Activated naive CD8-positive, alpha-beta T cell treated with anti-CD3 and anti-CD28 coated beads, Interleukin-2, amount 10 ng/mL, durations not matched to agents 7 days and 5 days (primary cell): ENCODE results near the gene PPP2R5C. TPM values are rescaled to one million over a fixed set of nuclear protein-coding genes. Genes with fewer than 3 reads are reported as not detected.
"Not testable (repeated sequence)": the region's sequence is repeated elsewhere in the genome, so short reads cannot be mapped to it uniquely, and the experiment has no call there.

Experiments
- ATAC-seq: fragments of 150-1000 bp; cut with Tn5 transposase; one replicate; pipeline ENCODE4 v1.10.0; 2021; ENCODE audit warnings: low read depth, moderate library complexity
- POLR2A ChIA-PET: fragments of 350-600 bp; sonication (Branson Sonifier 250); formaldehyde crosslinking; loops from one replicate; lab custom pipeline; 2021; ENCODE audit warnings: antibody characterized with exemption; lab: Charles Lee
- DNase-seq: peaks from one replicate; pipeline ENCODE4 v3.0.0; 2021
- H3K27ac Mint-ChIP-seq: one replicate; pipeline ENCODE4 v1.8.0; 2022; ENCODE audit warnings: mild to moderate bottlenecking, mixed read lengths
- H3K27me3 Mint-ChIP-seq: one replicate; pipeline ENCODE4 v1.8.0; 2022; ENCODE audit warnings: mild to moderate bottlenecking, moderate library complexity, mixed read lengths
- H3K36me3 Mint-ChIP-seq: one replicate; pipeline ENCODE4 v1.8.0; 2021; ENCODE audit warnings: mild to moderate bottlenecking, mixed read lengths
- H3K4me1 Mint-ChIP-seq: one replicate; pipeline ENCODE4 v1.8.0; 2021; ENCODE audit warnings: mixed read lengths
- H3K4me3 Mint-ChIP-seq: one replicate; pipeline ENCODE4 v1.8.0; 2022; ENCODE audit warnings: mild to moderate bottlenecking, moderate library complexity, mixed read lengths
- H3K9me3 Mint-ChIP-seq: one replicate; pipeline ENCODE4 v1.8.0; 2021; ENCODE audit warnings: mixed read lengths
- total RNA-seq, 2 experiments: library from RNA; stranded (reverse); gene quantifications; one replicate each; pipeline ENCODE4 v1.2.3, GENCODE V29; 2021

Gene PPP2R5C
- total RNA-seq, 2 experiments from 2014 or later: 369 to 382 TPM

DNA sequence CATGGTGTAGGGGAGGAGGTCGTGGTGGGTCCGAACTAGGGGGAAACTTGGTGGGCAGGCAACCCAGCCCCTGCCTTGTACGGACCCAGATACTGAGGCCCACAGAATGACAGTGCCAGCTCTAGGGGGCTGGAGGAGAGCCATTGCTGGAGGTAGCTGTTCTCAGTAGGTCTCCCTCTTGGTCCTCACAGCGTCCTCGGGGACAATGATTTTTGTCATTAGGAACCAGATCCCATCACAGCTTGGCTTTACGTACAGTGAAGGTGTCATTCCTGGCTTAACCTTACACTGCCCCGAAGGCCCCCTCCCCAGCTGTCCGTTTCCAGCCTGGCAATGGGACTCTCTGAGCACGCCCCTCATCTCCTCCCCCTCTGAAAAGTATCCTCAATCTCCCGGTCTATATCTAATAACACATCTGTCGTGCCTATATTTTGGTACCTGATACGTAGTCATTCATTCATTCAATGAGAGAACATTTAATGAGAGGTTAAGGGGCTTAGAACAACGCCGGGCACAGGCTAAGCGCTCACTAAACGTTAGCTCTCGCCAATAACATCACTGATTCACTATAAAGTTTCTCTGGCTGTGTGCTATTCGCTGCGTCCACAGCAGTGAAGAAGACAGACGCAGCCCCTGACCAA lies 202.3 kb downstream of the PPP2R5C start:
- ATAC-seq (no peak), DNase-seq (no peak)
- peaks cover 40% of the 10 kb centered on the region for H3K4me1 Mint-ChIP-seq
- H3K9me3 Mint-ChIP-seq: no peaks in the 10 kb centered on the region
- H3K4me3 Mint-ChIP-seq: peak overlapping the region; percentile 75
- peaks cover 5% of the 10 kb centered on the region for H3K36me3 Mint-ChIP-seq
- POLR2A ChIA-PET: interaction anchor here (1.1 to 3.0 kb wide), 3 partner anchors 16 to 561 kb away, joined by 3 to 18 read pairs (median 11); no protein-coding TSS in a partner anchor
- no peak overlapping the region for H3K27ac Mint-ChIP-seq
- H3K27me3 Mint-ChIP-seq: no peaks in the 10 kb centered on the region

- peak; percentile 98 for DNase-seq
- Mint-ChIP-seq H3K27ac (peak within 1 kb of the TSS; percentile 91), H3K4me1 (peaks cover 44% of the 10 kb centered on the region), H3K9me3 (no peaks in the 10 kb centered on the region), H3K4me3 (peak within 1 kb of the TSS; percentile 93), H3K36me3 (peaks cover 8% of the 10 kb centered on the region), H3K27me3 (no peaks in the 10 kb centered on the region)
- POLR2A ChIA-PET: interaction anchor here (1.1 to 3.0 kb wide), 6 partner anchors 16 to 561 kb away, joined by 3 to 18 read pairs (median 5); no protein-coding TSS in a partner anchor
- ATAC-seq: peak; percentile 84
These were observed 203.0 kb downstream of the PPP2R5C start, which contains the start of gene DYNC1H1 for GRCh38 chr14:101964297-101965180. Gene DYNC1H1, plus strand, starts transcription at chr14:101964573. Its CDS starts 119 bp downstream, at chr14:101964692.

GRCh38 chr14:101965181-101965544 lies 203.7 kb downstream of the PPP2R5C start:
- peaks cover 47% of the 10 kb centered on the region for H3K4me1 Mint-ChIP-seq
- H3K36me3 Mint-ChIP-seq: peaks cover 11% of the 10 kb centered on the region
- peak; percentile 53 for ATAC-seq

GRCh38 chr14:101965770-101966722 lies 204.5 kb downstream of the PPP2R5C start:
- no peak for ATAC-seq
- H3K4me3 Mint-ChIP-seq: peak overlapping the region; percentile 93
- H3K9me3 Mint-ChIP-seq: no peaks in the 10 kb centered on the region
- H3K36me3 Mint-ChIP-seq: peaks cover 15% of the 10 kb centered on the region
- H3K27ac Mint-ChIP-seq: peak overlapping the region; percentile 90
- peaks cover 43% of the 10 kb centered on the region for H3K4me1 Mint-ChIP-seq
- POLR2A ChIA-PET: interaction anchor here (0.6 to 3.0 kb wide), 10 partner anchors 9 to 259 kb away, joined by 3 to 18 read pairs (median 4); no protein-coding TSS in a partner anchor
- DNase-seq: no peak
- no peaks in the 10 kb centered on the region for H3K27me3 Mint-ChIP-seq

More at GRCh38 chr14:101965181-101965544, 203.7 kb downstream of the PPP2R5C start:
- no peaks in the 10 kb centered on the region for H3K9me3 Mint-ChIP-seq
- no peaks in the 10 kb centered on the region for H3K27me3 Mint-ChIP-seq
- DNase-seq: peak; percentile 79
- peak overlapping the region; percentile 90 for H3K27ac Mint-ChIP-seq
- peak overlapping the region; percentile 93 for H3K4me3 Mint-ChIP-seq
- POLR2A ChIA-PET: interaction anchor here (0.6 to 3.0 kb wide), 9 partner anchors 10 to 560 kb away, joined by 3 to 18 read pairs (median 4); no protein-coding TSS in a partner anchor

GRCh38 chr14:101966742-101967141 lies 205.2 kb downstream of the PPP2R5C start:
- H3K4me1 Mint-ChIP-seq: peaks cover 39% of the 10 kb centered on the region
- H3K4me3 Mint-ChIP-seq: peak overlapping the region; percentile 58
- no peaks in the 10 kb centered on the region for H3K9me3 Mint-ChIP-seq
- peaks cover 15% of the 10 kb centered on the region for H3K36me3 Mint-ChIP-seq
- no peaks in the 10 kb centered on the region for H3K27me3 Mint-ChIP-seq
- no peak for DNase-seq
- ATAC-seq: no peak
- POLR2A ChIA-PET: interaction anchor here (0.8 to 1.0 kb wide), 2 partner anchors 14 to 19 kb away, joined by 3 read pairs; no protein-coding TSS in a partner anchor
- H3K27ac Mint-ChIP-seq: peak overlapping the region; percentile 52

DNA sequence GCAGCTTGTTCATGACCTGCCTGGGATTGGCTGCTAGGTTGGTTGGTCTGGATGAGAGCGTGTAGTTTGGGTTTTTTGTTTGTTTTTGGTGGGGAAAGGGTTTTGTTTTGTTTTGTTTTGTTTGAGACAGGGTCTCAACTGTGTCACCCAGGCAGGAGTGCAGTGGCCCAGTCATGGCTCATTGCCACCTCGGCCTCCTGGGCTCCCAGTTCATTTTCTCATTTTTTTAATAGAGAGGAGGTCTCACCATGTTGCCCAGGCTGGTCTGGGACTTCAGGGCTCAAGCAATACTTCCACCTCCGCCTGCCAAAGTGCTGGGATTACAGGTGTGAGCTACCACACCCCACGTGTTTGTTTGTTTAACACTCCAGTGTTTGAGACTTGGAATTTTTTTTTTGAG lies 206.7 kb downstream of the PPP2R5C start:
- Mint-ChIP-seq H3K4me3 (no peak overlapping the region), H3K36me3 (peaks cover 15% of the 10 kb centered on the region), H3K27ac (peak overlapping the region; percentile 73), H3K27me3 (no peaks in the 10 kb centered on the region), H3K4me1 (peaks cover 43% of the 10 kb centered on the region), H3K9me3 (no peaks in the 10 kb centered on the region)
- no peak for DNase-seq
- no peak for ATAC-seq
- POLR2A ChIA-PET: no interaction called here

GRCh38 chr14:101969481-101969880 lies 208.0 kb downstream of the PPP2R5C start:
- no peak overlapping the region for H3K27ac Mint-ChIP-seq
- H3K36me3 Mint-ChIP-seq: peaks cover 15% of the 10 kb centered on the region
- POLR2A ChIA-PET: no interaction called here
- no peak for ATAC-seq
- peaks cover 39% of the 10 kb centered on the region for H3K4me1 Mint-ChIP-seq
- DNase-seq: no peak
- H3K27me3 Mint-ChIP-seq: no peaks in the 10 kb centered on the region
- no peak overlapping the region for H3K4me3 Mint-ChIP-seq
- no peaks in the 10 kb centered on the region for H3K9me3 Mint-ChIP-seq

DNA sequence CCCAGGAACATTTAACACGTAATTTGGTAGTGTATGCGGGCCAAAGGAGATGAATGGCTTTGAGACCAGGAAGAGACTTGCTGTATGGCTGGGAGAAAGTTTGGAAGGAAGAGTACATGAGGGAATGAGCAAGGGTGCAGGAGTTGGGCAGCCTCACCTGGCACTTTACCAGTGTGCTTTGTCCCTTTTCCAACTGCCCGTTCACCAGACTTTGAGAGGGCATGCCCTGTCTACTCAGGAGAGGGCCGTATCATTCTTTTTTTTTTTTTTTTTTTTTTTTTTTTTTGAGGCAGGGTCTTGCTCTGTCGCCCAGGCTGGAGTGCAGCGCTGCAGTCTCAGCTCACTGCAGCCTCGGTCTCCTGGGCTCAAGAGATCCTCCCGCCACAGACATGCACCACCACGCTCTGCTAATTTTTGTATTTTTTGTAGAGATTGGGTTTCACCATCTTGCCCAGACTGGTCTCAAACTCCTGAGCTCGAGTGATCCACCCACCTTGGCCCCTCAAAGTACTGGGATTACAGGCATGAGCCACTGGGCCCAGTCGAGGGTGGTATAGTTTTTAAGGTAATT lies 209.4 kb downstream of the PPP2R5C start:
- no peaks in the 10 kb centered on the region for H3K27me3 Mint-ChIP-seq
- no peak overlapping the region for H3K4me3 Mint-ChIP-seq
- peaks cover 15% of the 10 kb centered on the region for H3K36me3 Mint-ChIP-seq
- H3K27ac Mint-ChIP-seq: peak overlapping the region; percentile 21
- H3K9me3 Mint-ChIP-seq: no peaks in the 10 kb centered on the region
- no peak for DNase-seq
- ATAC-seq: no peak
- peaks cover 35% of the 10 kb centered on the region for H3K4me1 Mint-ChIP-seq
- POLR2A ChIA-PET: interaction anchor here (0.6 kb wide), 2 partner anchors 106 to 346 kb away, joined by 3 read pairs; no protein-coding TSS in a partner anchor

GRCh38 chr14:101971458-101971857 lies 209.9 kb downstream of the PPP2R5C start:
- POLR2A ChIA-PET: interaction anchor here (0.6 to 0.7 kb wide), 2 partner anchors 42 to 105 kb away, joined by 3 read pairs; no protein-coding TSS in a partner anchor
- peaks cover 33% of the 10 kb centered on the region for H3K4me1 Mint-ChIP-seq
- ATAC-seq, H3K9me3 Mint-ChIP-seq, H3K27ac Mint-ChIP-seq, DNase-seq, H3K27me3 Mint-ChIP-seq, H3K4me3 Mint-ChIP-seq: not testable (repeated sequence)
- H3K36me3 Mint-ChIP-seq: peaks cover 15% of the 10 kb centered on the region

GRCh38 chr14:101972126-101972866 lies 210.8 kb downstream of the PPP2R5C start:
- Mint-ChIP-seq H3K27me3 (no peaks in the 10 kb centered on the region), H3K4me1 (peaks cover 29% of the 10 kb centered on the region)

GRCh38 chr14:101973356-101973755 lies 211.8 kb downstream of the PPP2R5C start:
- H3K4me3 Mint-ChIP-seq: no peak overlapping the region
- no peaks in the 10 kb centered on the region for H3K9me3 Mint-ChIP-seq
- H3K27ac Mint-ChIP-seq: no peak overlapping the region
- peaks cover 10% of the 10 kb centered on the region for H3K36me3 Mint-ChIP-seq
- POLR2A ChIA-PET: no interaction called here
- ATAC-seq (no peak), DNase-seq (no peak)
- H3K27me3 Mint-ChIP-seq: no peaks in the 10 kb centered on the region
- peaks cover 19% of the 10 kb centered on the region for H3K4me1 Mint-ChIP-seq

More at GRCh38 chr14:101972126-101972866, 210.8 kb downstream of the PPP2R5C start:
- POLR2A ChIA-PET: interaction anchor here (0.7 kb wide), 2 partner anchors 25 to 43 kb away, joined by 3 read pairs; no protein-coding TSS in a partner anchor
- no peak for DNase-seq
- Mint-ChIP-seq H3K4me3 (no peak overlapping the region), H3K27ac (no peak overlapping the region), H3K9me3 (no peaks in the 10 kb centered on the region), H3K36me3 (peaks cover 15% of the 10 kb centered on the region)
- no peak for ATAC-seq
